Midbrain (tissue), 1 donor: Measurements from ENCODE around the gene KMT2C.

Experiments used
- DNase-seq: peaks from one replicate; lab custom pipeline; 2025; lab: John Stamatoyannopoulos, UW

Gene KMT2C

DNA sequence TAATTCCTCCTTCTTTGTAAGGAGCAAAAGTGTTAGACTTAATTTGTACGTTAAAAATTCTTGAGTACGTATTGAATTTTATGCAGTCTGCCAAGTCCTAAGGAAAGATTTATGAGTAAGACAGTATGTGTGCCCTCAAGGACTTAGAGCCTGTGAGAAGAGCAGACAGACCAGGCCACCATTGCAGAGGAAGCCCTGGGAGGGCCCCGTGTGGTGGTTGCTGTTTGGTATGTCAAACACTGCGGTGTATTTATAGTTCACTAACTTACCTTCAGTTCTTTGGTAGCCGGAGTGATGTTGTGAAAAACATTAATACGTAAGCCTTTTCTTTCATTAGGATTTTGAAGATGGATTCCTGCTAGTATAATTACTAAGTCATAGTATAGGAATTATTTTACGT lies 327.4 kb downstream of the KMT2C start:
- no peak for DNase-seq

DNA sequence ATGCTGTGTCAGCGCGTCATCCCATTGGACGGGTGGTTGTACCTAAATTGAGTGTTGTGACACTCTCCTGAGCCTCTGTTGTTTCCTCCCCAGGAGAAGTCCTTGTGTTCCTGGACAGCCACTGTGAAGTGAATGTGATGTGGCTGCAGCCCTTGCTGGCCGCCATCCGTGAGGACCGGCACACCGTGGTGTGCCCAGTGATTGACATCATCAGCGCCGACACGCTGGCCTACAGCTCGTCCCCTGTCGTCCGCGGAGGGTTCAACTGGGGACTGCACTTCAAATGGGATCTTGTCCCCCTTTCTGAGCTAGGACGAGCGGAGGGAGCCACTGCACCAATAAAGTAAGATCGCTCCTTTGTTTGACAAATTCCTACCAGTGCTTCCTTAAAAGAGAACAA lies 327.9 kb downstream of the KMT2C start:
- DNase-seq, result no peak

DNA sequence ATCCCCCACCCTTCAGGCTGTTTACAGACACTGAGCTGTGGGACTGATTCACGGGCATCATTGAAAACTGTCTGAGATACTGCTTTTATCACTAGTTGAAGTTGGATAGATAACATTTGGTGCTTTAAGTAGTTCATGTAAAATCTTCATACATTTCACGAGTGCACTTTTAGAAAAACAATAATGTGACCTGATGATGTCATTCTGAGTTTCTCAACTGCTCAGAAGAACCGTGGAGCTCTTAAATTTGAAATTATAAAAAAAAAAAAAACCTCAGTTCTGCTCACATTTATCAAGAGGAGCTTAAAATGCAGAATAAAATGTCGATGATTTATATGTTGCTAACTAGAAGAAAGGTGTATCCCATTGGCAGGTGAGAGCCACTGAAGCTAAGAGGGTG lies 328.8 kb downstream of the KMT2C start:
- no peak for DNase-seq

DNA sequence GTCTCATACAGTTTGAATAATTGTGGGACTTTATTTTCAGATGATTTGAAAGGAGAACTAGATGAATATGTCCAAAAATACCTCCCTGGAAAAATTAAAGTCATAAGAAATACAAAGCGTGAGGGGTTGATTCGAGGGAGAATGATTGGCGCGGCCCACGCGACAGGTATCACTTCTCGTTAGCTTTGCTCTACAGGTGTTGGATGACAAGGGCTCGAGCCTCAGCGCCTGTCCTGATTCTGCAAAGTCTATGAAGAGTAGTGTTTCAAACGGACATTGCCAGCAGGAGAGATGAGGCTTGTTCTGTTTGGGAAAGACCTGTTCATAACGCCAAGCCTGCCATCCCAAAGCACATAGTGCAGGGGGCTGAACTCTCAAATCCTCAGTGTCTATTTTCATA lies 330.6 kb downstream of the KMT2C start:
- no peak for DNase-seq

DNA sequence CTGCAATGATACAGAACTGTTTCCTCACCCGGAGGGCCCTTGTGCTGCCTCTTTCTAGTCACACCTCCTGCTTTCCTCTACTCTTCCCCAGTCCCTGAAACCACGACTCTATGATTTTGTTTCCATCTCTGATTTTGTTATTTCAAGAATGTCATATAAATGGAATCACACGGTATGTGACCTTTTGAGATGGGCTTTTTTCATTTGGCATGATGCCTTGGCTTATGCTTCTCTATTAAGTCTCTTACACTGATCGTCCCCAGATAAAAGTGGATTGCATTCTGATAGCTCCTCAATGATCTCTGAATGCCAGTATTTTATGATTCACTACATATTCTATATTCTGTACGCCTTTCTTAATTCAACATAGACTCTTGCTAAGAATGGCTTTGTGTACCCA lies 332.1 kb downstream of the KMT2C start:
- no peak for DNase-seq

DNA sequence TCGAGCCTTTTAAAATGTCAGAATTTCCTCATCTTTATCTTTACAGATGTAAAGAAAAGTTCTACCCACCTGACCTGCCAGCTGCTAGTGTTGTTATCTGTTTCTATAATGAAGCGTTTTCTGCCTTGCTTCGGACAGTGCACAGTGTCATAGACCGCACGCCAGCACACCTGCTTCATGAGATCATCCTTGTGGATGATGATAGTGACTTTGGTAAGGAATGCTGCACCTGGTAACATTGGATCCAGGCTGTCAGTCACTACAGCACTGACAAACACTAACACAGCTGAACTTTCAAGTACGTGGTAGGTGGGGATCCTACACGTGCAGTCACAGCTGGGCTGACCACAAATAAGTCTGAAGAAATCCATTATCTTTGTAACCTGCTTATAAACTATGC lies 332.7 kb downstream of the KMT2C start:
- no peak for DNase-seq

DNA sequence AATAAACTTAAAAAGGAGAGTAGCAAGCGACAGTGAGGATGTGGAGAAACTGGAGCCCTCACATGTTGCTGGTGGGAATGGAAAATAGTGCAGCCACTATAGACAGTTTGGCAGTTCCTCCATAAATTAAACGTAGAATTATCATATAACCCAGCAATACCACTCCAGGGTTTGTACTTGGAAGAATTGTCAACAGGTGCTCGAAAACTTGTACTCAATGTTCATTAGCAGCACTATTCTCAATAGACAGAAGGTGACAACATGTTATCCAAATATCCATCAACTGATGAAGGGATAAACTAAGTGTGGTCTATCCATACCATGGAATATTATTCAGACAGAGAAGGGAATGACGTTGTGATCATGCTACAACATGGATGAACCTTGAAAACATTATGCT lies 338.5 kb downstream of the KMT2C start:
- no peak for DNase-seq

DNA sequence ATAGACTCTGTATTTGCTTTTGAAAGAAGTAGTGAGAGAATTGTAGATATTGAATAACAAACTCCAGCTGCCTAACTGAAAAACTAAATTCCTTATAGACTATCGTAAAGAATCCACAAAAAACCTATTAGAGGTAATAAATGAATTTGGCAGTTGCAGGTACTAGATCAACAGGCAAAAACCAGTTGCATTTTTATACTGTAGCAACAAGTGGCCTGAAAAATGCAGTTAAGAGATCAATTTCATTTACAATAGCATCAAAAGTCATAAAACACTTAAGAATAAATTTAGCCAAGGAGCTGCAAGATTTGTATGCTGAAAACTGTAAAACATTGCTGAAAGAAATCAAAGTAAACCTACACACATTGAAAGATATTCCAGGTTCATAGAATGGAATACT lies 340.0 kb downstream of the KMT2C start:
- no peak for DNase-seq

DNA sequence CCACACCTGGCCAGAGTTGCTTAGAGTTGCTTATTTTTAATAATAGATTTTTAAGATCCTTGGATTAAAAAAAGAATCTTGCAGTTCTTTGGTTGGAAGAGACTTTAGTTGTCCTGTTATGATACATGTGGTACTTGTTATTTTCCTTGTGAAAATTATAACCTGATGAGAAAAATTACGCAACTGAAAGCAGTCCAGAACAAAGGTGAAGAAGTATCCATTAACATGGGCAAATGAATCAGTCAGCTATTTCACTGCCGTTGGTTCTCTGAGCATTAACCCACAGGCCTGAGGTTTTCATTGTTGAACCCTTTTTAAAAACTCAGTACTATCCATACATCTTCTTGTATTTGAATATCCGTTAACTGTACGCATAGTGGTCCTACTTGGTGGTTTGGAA lies 342.1 kb downstream of the KMT2C start:
- DNase-seq, result no peak

DNA sequence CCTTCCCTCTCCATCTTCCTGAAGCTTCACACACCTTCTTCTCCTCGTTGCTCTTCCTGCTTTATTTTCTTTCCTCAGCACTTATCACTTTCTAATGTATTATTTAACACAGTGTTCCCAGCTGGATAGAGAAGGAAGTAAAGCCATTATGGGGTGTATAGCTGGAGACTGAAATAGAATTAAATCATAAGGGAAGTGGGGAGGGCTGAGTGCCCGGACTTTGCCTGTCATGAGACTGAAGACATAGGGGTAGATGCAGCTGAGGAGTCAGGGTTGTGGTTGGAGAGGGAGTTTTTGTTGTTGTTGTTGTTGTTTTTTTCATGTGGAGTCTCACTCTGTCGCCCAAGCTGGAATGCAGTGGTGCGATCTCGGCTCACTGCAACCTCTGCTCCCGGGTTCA lies 345.1 kb downstream of the KMT2C start:
- DNase-seq, result no peak

DNA sequence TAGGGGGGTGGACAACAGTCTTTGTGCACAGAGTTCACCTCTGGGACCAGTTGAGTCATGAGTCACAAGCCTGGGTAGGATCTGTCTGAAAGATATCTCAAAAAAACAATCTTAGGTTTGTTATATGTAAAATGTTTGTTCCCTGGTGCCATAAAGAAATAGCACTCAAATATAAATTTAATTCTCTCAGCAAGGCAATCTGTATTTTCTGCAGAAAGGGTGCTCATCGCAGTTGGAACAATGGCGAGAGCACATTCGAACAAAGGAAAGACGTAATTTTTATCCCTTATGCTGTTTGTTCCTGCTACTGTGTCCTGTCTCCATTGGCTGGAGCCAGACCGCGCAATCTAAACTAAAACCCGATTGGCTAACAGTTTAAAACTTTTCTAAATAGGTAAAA lies 346.6 kb downstream of the KMT2C start:
- DNase-seq, result no peak

DNA sequence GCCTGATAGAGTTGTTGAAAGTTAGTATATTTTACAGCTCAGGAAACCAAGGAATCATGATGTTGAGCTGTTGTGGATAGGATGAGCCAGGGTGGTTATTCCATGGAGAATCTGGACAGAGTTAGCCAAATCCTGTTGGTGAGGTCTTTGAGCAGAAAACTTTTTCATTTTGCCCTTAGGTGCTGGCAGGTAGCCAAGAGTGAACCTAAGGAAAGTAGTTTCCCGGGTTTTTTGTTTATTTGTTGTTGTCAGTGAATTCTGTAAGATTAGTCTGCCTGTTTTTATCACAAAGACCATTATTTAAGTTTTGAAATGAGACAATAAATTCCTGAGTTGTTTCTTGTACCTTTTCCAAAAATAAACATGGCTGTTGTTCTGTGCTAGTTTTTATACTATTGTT lies 349.3 kb downstream of the KMT2C start:
- no peak for DNase-seq

DNA sequence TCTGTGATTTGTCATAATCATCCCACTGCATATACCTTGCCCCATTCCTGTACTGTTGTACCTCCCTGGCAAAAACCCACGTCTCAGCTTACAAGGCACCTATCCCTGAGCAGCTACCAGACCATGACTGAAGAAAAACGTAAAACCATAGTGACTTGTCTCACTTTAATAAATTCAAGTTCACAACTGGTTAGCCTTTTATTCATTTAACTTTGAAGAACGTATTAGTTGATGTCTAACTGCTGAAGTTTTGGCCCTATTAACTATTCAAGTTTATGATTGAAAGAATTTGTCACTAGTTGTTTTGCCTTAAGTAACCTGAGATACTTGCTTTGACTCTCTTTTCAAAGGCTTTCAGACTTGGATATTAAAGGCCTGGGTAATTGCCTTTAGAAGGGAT lies 350.7 kb downstream of the KMT2C start:
- no peak for DNase-seq
